ENCODE measurements around the gene SNAPC5.

DNA sequence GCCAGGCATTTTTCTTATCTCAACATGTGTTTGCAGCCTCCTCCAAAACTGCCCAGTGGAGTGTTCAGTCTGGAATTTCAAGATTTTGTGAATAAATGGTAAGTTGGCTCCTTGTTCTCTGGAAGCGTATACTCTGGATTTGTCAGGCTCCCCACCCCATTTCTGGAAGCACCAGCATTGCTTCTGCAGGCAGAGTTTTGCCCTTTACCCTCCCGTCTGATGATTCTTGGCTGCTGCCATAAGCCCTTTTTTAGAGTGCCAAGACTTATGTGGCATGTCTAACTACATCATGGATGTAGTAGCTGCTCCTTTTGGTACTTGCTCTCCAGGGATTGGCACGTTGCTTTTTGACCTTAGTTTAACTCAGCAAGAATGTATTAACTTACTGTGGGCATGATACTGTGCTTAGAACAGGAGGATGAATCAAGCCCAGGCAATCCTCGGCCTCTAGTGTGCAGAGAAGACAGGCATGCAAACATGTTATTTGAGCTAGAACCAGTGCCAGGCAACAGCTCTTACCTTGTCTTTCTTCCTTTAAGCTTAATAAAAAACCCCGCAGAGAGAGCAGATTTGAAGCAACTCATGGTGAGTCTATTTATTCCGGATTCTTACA is 8.3 kb downstream of the SNAPC5 start:
- TF ChIP-seq, protein P1, sequence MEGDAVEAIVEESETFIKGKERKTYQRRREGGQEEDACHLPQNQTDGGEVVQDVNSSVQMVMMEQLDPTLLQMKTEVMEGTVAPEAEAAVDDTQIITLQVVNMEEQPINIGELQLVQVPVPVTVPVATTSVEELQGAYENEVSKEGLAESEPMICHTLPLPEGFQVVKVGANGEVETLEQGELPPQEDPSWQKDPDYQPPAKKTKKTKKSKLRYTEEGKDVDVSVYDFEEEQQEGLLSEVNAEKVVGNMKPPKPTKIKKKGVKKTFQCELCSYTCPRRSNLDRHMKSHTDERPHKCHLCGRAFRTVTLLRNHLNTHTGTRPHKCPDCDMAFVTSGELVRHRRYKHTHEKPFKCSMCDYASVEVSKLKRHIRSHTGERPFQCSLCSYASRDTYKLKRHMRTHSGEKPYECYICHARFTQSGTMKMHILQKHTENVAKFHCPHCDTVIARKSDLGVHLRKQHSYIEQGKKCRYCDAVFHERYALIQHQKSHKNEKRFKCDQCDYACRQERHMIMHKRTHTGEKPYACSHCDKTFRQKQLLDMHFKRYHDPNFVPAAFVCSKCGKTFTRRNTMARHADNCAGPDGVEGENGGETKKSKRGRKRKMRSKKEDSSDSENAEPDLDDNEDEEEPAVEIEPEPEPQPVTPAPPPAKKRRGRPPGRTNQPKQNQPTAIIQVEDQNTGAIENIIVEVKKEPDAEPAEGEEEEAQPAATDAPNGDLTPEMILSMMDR (conservative IDR thresholded peaks at IDR 0.05; ENCODE audit: low read length), result no peak
- TF ChIP-seq EZH2phosphoT487 (IDR thresholded peaks at IDR 0.05; ENCODE audit: borderline replicate concordance), result no peak
